GM20000 (cell line): ENCODE data around the gene BTNL2.

Source experiments
- DNase-seq: peaks from one replicate; pipeline ENCODE4 v3.0.0; 2012; ENCODE audit warnings: low spot score
- CTCF ChIP-seq: IDR thresholded peaks from 2 replicates; pipeline ENCODE4 v1.5.1; 2012; ENCODE audit warnings: mild to moderate bottlenecking, control low read depth; ENCODE audit errors: extremely low read depth, missing control alignments

Gene BTNL2

GRCh38 chr6:32430179-32430578 is 23.2 kb upstream of the BTNL2 start:
- DNase-seq: no peak
- no peak for TF ChIP-seq CTCF

- TF ChIP-seq CTCF: no peak
- DNase-seq: no peak
Observed at GRCh38 chr6:32427934-32428474, 21.0 kb upstream of the BTNL2 start.

- DNase-seq: no peak
- TF ChIP-seq CTCF: no peak
Observed at GRCh38 chr6:32427218-32427617, 20.2 kb upstream of the BTNL2 start.

- no peak for TF ChIP-seq CTCF
- no peak for DNase-seq
Observed at GRCh38 chr6:32426338-32426737, 19.4 kb upstream of the BTNL2 start.

GRCh38 chr6:32424589-32425300 is 17.8 kb upstream of the BTNL2 start:
- TF ChIP-seq CTCF: no peak
- DNase-seq: no peak

GRCh38 chr6:32416036-32416435 is 9.1 kb upstream of the BTNL2 start:
- DNase-seq: no peak
- no peak for TF ChIP-seq CTCF

GRCh38 chr6:32415521-32416019 is 8.6 kb upstream of the BTNL2 start:
- DNase-seq: peak; percentile 58
- TF ChIP-seq CTCF: peak; percentile 87
